GM12864 (cell line): Measurements from ENCODE around the gene ARHGEF7.

ENCODE experiments used
- DNase-seq: peaks from one replicate; pipeline ENCODE4 v3.0.0-alpha.2; 2011; ENCODE audit warnings: low read depth
- H3K4me3 ChIP-seq: 2 replicates; pipeline ENCODE4 v1.5.1; 2011; ENCODE audit warnings: mild to moderate bottlenecking, low read depth, low read length, control low read depth
- TF ChIP-seq, protein P1 (sequence below): IDR thresholded peaks from 2 replicates; pipeline ENCODE4 v1.5.1; 2011; ENCODE audit warnings: low read depth, mild to moderate bottlenecking, moderate library complexity, low read length, control low read depth, inconsistent platforms; ENCODE audit errors: missing control alignments

ARHGEF7 gene

GRCh38 chr13:111281751-111282311, 166.7 kb downstream of the ARHGEF7 start:
- no peak overlapping the region for H3K4me3 ChIP-seq
- TF ChIP-seq, protein P1, sequence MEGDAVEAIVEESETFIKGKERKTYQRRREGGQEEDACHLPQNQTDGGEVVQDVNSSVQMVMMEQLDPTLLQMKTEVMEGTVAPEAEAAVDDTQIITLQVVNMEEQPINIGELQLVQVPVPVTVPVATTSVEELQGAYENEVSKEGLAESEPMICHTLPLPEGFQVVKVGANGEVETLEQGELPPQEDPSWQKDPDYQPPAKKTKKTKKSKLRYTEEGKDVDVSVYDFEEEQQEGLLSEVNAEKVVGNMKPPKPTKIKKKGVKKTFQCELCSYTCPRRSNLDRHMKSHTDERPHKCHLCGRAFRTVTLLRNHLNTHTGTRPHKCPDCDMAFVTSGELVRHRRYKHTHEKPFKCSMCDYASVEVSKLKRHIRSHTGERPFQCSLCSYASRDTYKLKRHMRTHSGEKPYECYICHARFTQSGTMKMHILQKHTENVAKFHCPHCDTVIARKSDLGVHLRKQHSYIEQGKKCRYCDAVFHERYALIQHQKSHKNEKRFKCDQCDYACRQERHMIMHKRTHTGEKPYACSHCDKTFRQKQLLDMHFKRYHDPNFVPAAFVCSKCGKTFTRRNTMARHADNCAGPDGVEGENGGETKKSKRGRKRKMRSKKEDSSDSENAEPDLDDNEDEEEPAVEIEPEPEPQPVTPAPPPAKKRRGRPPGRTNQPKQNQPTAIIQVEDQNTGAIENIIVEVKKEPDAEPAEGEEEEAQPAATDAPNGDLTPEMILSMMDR = no peak
- no peak for DNase-seq

DNA sequence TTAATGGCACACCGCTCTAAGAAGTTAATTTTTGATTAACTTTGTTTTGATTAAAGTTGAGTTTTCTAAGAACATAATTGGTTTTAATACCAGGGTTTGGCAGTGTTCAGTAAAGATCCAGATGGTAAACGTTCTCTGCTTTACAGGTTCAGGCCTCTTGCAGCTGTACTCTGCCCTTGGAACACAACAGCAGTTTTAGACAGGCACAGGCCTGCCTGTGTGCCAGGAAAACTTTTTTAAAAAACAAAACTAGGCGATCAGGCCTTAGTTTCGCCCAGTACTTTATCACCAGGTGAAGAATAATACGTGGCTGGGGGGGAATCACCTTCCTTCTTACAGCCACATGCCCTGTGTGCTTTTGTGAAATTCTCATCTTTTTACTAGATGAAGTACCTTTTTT, 167.3 kb downstream of the ARHGEF7 start:
- DNase-seq = no peak
- H3K4me3 ChIP-seq = no peak overlapping the region
- TF ChIP-seq, protein P1 = no peak

DNA sequence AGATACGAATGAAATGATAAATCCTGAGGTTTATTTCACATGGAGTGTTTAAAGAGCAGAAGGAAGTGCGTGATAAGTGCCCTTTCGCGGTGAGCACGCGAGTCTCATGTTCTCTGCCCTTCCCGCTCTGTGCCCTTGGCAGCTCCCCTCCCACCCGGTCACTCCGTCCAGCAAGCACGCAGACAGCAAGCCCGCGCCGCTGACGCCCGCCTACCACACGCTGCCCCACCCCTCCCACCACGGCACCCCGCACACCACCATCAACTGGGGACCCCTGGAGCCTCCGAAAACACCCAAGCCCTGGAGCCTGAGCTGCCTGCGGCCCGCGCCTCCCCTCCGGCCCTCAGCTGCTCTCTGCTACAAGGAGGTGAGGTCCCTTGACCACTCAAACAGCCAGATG, 167.9 kb downstream of the ARHGEF7 start:
- DNase-seq = no peak
- TF ChIP-seq, protein P1 = no peak
- no peak overlapping the region for H3K4me3 ChIP-seq

DNA sequence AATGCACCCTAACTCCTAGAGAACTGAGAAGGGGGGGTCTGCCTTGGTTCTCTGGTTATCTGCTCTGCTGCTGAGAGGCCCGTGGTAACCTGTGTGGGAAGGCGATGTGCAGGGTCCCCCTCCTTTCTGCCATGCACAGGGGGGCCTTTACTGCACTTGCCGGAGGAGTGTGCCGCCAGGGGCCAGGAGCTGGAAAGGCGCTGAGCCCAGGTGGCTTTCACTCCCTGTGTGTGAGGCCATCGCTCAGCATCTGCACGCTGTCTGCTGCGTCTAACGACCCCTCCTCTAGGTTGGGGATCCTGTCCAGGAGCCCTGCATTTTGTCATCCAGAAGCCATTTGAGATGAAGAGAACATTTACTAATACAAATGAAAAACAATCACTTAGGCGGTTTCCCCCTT, 168.3 kb downstream of the ARHGEF7 start:
- no peak overlapping the region for H3K4me3 ChIP-seq
- no peak for DNase-seq
- TF ChIP-seq, protein P1 = no peak

DNA sequence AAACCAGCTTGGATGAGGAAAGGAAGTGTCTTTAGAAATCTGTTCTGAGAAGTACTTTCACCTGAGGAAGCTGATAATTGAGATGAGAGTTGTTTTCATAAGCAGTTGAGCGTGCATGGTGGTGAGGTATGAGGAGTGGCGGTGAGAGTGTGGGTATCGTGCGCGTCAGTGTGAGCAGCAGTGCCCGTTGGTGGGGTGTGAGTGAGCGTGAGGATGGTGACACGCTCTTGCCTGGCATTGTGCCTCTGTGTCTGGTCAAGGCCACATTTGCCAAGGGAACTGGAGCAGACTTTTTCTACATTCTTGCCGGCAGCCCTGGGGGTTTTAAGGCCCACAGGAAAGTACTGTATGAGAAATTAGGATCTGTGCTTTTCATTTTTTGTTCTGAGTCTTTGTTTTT, 168.9 kb downstream of the ARHGEF7 start:
- H3K4me3 ChIP-seq = no peak overlapping the region
- DNase-seq = no peak
- TF ChIP-seq, protein P1 = no peak

DNA sequence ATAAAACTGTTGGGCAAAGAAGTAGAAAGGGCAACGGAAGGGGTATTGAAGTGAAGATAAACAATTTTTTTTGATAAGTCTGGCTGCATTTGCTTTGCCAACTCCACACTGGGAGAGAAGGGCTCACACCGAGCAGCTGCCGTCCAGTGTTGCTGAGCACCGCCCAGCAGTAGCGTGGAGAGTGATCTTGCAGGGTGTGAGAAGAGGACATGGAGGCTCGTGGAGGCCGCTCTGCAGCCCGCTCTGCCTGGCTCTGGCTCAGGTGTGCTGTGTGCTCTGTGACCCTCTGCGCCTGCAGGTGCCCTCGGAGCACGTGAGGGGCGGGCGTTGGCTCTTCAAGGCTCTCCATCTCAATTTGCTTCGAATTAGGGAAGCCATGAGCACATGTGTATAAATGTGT, 169.5 kb downstream of the ARHGEF7 start:
- no peak for DNase-seq
- TF ChIP-seq, protein P1 = no peak
- H3K4me3 ChIP-seq = no peak overlapping the region

DNA sequence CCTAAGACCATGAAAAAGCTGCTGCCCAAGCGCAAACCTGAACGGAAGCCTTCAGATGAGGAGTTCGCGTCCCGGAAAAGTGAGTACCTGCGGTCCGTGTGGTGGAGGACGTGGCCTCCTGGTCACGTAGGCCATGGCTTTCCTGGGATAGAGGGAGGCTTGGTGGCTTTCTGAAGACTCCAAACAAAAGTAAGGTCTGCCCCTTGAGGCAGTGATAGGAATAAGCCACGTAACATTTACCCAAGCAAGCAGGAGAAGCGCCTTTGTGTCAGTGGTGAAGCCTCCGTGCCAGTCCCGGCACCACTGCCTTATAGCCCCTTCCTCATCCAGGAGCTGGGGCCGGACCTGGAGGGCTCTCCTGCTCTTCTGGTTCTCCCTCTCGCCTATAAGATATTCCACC, 171.1 kb downstream of the ARHGEF7 start:
- TF ChIP-seq, protein P1 = peak; percentile 13
- no peak for DNase-seq

More for the DNA sequence above, 171.1 kb downstream of the ARHGEF7 start:
- H3K4me3 ChIP-seq = no peak overlapping the region
